ENCODE data around the gene ITGA2. TPM values are rescaled to one million over a fixed set of nuclear protein-coding genes. Genes with fewer than 3 reads are reported as not detected.

Gene ITGA2
- total RNA-seq, 1 experiment from 2014 or later = 5.2 TPM

DNA sequence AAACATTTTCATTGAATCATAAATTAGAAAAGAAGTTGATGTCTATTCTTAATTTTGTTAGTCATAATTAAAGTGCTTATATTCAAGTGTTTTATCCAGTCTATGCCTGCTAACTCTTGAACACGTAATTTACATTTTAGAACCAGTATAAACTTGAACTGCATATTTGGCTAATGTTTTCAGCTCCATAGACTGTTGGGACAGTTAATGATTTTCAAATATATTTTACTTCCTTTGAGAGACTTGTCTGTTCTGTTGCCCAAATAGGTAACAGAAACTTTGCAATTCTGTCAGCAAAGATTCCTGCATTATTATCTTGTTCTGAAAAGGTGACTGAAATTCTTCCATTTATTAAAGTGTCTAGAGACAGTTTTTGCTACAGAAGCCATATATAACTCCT is 7.8 kb downstream of the ITGA2 start:
- Histone ChIP-seq H3K4me1 (replicated peaks) (no peaks in the 10 kb centered on the region), H3K4me3 (no peak overlapping the region)

DNA sequence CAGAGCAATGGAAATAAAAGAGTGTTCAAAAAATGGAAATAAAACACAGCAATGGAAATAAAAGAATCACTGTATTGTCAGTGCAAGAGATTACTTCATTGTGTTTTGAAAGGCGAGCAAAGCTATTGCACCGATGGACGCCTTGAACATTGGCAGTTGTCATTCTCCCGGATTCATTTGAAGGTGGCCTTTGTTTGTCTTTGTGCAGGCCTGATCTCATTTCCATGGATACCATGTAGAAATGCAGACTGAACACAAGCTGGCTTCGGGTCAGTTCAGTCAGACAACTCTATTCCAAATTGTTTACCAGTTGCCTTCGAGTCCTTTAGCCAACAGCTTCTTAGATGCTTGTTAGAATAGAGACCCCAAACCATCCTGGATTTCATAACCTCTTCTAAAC is 8.3 kb downstream of the ITGA2 start:
- no peak overlapping the region for H3K4me3 ChIP-seq
- no peaks in the 10 kb centered on the region for H3K27me3 ChIP-seq (replicated peaks)
- peaks cover 5% of the 10 kb centered on the region; the same call in 1 of the 2 replicates for H3K36me3 ChIP-seq
- DNase-seq (ENCODE audit: low read depth in 1 of 2, low spot score in 2 of 2) = no peak
- H3K27ac ChIP-seq = no peak overlapping the region
- no peaks in the 10 kb centered on the region for H3K9me3 ChIP-seq (replicated peaks)
- H3K4me1 ChIP-seq (replicated peaks) = 0 out of 2 replicates have a peak, but pooled peaks cover under 1% of the 10 kb centered on the region

More for the DNA sequence above, 7.8 kb downstream of the ITGA2 start:
- DNase-seq (ENCODE audit: low read depth in 1 of 2, low spot score in 2 of 2) = no peak
- Histone ChIP-seq H3K9me3 (replicated peaks) (no peaks in the 10 kb centered on the region), H3K36me3 (peaks cover 5% of the 10 kb centered on the region; the same call in 1 of the 2 replicates), H3K27ac (no peak overlapping the region), H3K27me3 (replicated peaks) (no peaks in the 10 kb centered on the region)

DNA sequence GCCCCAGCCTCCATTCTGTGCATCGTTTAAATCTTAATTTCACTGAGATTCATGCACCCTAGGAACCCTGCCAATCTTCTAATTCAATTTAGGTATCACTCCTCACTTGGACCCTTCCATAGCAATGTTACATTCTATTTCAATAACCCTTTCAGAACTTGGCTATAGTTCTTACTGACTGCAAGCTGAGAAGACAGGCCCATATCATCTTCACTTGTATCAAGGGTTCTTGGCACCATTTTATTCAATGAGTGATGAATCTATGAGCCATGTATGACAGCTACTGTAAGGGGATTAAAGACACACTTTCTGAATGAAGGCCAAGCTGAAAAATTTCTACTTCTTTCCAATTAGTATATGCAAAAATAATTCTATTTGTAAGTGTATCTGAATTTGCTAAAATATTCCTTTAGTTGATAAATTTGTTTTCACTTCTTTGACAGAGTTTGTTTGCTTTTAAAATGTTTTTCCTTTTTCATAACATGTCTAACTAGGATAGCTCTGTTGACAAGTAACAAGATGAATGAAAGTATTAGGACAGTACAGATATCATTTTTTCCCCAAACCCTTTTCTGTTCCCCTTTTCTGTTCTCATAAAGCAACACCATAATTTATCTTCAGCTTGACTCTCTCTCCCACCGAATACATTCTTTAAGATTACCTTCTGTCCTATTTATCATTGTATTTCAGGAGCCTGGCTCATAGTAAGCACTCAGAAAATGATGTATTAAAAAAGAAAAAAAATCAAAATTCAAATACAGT is 9.6 kb downstream of the ITGA2 start:
- no peaks in the 10 kb centered on the region for H3K36me3 ChIP-seq
- no peaks in the 10 kb centered on the region for H3K9me3 ChIP-seq (replicated peaks)
- H3K4me1 ChIP-seq (replicated peaks) = peaks cover 11% of the 10 kb centered on the region
- no peak overlapping the region for H3K27ac ChIP-seq
- DNase-seq (ENCODE audit: low read depth in 1 of 2, low spot score in 2 of 2) = no peak
- no peak overlapping the region for H3K4me3 ChIP-seq
- no peaks in the 10 kb centered on the region for H3K27me3 ChIP-seq (replicated peaks)

DNA sequence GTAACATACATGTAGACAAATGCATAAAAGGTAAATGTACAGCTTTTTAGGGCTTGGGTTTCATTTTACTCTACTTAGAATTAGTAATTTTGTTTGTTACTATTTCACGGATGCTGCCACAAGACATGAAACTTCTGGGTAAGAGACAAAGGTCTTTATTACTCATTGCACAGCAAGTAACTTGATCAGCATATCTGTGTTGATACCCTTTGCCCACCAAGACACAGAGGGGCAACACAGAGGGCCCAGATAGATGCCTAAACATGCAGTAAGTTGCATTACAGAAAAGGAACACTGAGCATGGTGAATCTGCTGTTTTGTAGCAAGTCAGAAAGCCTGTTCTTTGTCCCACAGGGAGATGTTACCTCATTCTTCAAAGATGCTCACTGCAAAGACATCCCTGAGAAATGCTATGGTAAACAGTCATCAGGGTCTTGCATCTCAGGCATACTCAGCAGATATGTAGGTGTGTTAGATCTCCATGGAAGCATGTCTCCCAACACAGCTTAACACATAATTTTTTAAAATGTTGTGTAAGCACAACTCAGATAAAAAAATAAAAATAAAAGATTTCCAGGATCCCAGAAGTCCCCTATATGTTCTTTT is 10.3 kb downstream of the ITGA2 start:
- Histone ChIP-seq H3K4me3 (no peak overlapping the region), H3K9me3 (replicated peaks) (no peaks in the 10 kb centered on the region), H3K27ac (no peak overlapping the region), H3K27me3 (replicated peaks) (no peaks in the 10 kb centered on the region), H3K36me3 (no peaks in the 10 kb centered on the region), H3K4me1 (replicated peaks) (peaks cover 18% of the 10 kb centered on the region)
- DNase-seq (ENCODE audit: low read depth in 1 of 2, low spot score in 2 of 2) = no peak

DNA sequence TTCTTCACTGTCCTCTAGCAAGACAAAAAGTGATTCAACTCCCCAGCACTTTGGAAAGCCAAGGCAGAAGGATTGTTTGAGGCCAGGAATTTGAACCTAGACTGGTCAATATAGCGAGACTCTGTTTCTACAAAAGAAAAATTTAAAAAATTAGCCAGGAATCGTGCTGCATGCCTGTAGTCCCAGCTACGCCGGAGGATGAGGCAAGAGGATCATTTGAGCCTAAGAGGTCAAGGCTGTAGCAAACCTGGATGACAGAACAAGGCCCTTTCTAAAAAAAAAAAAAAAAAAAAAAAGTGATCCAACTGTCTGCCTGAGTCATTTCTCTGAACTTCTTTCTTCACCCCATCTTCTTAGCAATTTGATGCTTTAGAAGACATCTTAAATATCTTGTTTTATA is 12.4 kb downstream of the ITGA2 start:
- no peak for DNase-seq (ENCODE audit: low read depth in 1 of 2, low spot score in 2 of 2)
- no peak overlapping the region for H3K27ac ChIP-seq
- no peaks in the 10 kb centered on the region for H3K9me3 ChIP-seq (replicated peaks)
- no peak overlapping the region for H3K4me3 ChIP-seq
- peaks cover 36% of the 10 kb centered on the region for H3K4me1 ChIP-seq (replicated peaks)
- H3K36me3 ChIP-seq = no peaks in the 10 kb centered on the region
- H3K27me3 ChIP-seq (replicated peaks) = no peaks in the 10 kb centered on the region

DNA sequence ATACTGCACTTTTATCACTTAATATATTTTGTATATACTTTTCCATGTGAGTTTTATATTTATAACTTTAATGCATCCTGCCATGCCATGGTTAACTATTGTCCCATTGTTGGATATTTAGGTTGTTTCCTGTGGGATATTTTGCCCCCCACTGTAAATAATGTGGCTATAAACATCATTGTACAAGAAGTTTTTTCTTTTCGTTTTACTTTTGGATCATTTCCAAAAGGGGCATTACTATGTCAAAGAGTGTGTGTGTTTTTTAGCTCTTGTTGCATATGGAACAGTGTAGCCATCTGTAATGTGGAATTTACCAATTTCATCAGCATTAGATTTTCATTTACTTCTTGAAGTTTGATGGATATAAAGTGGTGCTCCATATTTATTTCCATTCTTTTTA is 13.3 kb downstream of the ITGA2 start:
- Histone ChIP-seq H3K4me1 (replicated peaks) (peaks cover 45% of the 10 kb centered on the region), H3K27me3 (replicated peaks) (no peaks in the 10 kb centered on the region), H3K27ac (no peak overlapping the region), H3K36me3 (no peaks in the 10 kb centered on the region), H3K4me3 (no peak overlapping the region), H3K9me3 (replicated peaks) (no peaks in the 10 kb centered on the region)
- no peak for DNase-seq (ENCODE audit: low read depth in 1 of 2, low spot score in 2 of 2)

DNA sequence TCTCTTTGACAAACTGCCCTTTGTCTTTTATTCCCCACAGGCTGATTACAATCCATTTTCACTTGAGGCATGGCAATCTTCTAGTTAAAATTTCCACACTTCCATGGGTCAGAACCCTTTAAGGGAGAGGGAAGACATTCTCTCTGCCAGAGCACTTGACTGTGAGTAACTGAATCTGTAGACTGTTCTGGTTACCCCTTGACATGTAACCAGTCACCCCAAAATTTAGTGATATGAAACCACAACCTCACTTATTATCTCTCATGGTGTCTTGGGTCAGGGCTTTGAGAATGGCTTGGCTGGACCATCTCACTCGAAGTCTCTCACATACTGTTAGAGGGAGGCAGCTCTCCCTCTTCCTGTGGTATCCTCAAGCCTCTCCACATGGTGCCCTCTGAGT is 14.0 kb downstream of the ITGA2 start:
- Histone ChIP-seq H3K27me3 (replicated peaks) (no peaks in the 10 kb centered on the region), H3K36me3 (no peaks in the 10 kb centered on the region), H3K9me3 (replicated peaks) (no peaks in the 10 kb centered on the region), H3K27ac (no peak overlapping the region), H3K4me3 (no peak overlapping the region), H3K4me1 (replicated peaks) (peaks cover 52% of the 10 kb centered on the region)
- no peak for DNase-seq (ENCODE audit: low read depth in 1 of 2, low spot score in 2 of 2)

DNA sequence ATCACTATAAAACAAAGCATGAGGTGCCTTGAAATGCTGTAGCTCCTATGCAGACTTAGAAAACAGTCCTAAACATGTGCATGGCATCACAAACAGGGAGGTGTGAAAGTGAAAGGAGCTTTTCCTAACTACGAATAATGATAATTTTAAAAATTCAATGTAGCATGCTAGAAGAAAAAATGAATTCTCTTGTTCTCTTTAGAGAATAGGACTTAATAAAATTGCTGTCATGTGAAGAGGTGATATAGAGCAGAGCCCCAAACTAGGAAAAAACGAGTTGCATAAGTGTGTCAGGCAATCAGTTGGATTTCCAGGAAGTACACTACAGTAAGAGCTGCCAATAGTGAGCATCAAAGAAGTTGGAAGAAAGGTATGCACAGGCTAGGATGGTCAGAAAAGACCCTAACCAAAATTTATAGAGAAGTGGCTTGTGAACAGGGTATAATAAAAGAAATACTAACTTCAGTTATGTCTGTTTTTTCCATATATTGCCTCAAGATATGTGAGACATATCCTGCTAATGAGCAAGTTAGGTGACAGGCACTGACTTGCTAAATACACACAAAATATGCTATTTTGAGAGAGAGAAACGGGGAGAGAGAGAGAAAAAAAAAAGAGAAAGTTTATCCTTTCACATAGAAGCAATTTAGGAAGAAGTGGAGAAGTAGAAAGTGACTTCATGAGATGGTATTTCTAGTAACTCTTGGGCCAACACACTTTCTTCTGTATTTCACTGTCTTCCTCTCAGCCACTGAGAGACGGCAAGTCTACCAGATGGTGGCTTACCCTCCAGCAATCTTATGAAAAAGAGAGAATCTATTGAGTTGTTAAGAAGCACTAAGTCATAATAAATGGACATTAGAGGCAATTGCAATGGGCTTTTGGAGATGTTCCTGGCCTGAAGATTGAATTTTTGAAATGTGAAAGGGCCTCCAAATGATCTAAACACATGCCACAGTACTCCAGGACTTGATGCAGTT is 18.0 kb downstream of the ITGA2 start:
- Histone ChIP-seq H3K9me3 (replicated peaks) (no peaks in the 10 kb centered on the region), H3K36me3 (no peaks in the 10 kb centered on the region), H3K27ac (peak overlapping the region; percentile 50), H3K4me1 (replicated peaks) (peaks cover 74% of the 10 kb centered on the region), H3K27me3 (replicated peaks) (no peaks in the 10 kb centered on the region), H3K4me3 (no peak overlapping the region)
- no peak for DNase-seq (ENCODE audit: low read depth in 1 of 2, low spot score in 2 of 2)

DNA sequence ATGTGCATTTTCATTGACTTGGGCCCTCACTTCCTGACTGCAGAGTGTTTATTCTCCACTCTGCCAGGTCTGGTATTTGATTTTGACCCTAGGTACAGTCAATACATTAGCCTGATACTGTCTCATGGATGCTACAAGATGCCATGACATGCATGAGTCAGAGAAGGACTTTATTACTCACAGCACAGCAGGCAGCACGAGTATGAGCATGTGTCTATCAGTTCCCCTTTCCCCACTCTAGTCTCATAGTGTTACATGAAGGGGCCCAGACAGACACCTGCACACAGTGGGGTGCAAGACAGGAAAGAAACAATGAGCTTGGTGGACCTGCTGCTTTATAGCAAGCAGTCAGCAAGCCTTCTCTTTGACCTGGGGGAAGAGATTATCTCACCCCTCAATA is 19.6 kb downstream of the ITGA2 start:
- Histone ChIP-seq H3K4me3 (no peak overlapping the region), H3K4me1 (replicated peaks) (peaks cover 63% of the 10 kb centered on the region), H3K27me3 (replicated peaks) (no peaks in the 10 kb centered on the region), H3K9me3 (replicated peaks) (no peaks in the 10 kb centered on the region), H3K36me3 (no peaks in the 10 kb centered on the region), H3K27ac (peak overlapping the region; percentile 50)
- DNase-seq (ENCODE audit: low read depth in 1 of 2, low spot score in 2 of 2) = no peak

DNA sequence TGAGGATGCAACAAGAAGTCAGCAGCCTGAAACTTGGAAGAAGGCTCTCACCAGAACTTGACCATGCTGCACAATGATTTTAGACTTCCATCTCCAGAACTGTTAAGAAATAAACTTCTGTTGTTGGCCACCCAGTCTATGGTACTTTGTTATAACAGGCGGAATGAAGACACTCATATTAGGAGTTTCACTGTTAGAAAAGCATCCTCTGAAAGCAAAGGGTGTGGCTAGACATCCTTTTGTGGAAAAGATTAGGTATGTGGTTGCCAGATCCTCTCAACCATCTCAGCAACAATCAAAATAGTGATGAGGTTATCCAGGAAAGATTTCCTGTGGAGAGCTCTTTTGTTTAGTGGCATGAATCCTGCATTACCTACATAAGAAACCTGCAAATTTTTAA is 20.7 kb downstream of the ITGA2 start:
- Histone ChIP-seq H3K27ac (no peak overlapping the region), H3K27me3 (replicated peaks) (no peaks in the 10 kb centered on the region), H3K4me3 (no peak overlapping the region), H3K4me1 (replicated peaks) (peaks cover 54% of the 10 kb centered on the region), H3K36me3 (no peaks in the 10 kb centered on the region), H3K9me3 (replicated peaks) (0 out of 2 replicates have a peak, but pooled peaks cover 3% of the 10 kb centered on the region)
- DNase-seq (ENCODE audit: low read depth in 1 of 2, low spot score in 2 of 2) = no peak

DNA sequence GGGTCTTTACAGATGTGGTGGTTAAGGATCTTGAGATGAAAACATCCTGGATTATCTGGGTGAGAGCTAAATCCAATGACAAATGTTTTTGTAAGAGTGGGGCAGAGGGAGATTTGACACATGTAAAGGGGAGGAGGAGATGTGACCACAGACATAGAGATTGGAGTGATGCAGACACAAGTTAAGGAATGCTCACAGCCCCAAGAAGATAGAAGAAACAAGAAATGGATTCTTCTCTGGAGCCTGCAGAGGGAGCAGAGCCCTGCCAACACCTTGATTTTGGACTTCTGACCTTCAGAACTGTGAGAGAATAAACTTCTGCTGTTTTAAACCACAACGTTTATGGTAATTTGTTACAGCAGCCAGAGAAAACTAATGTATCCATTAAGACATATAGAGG is 21.7 kb downstream of the ITGA2 start:
- peaks cover 51% of the 10 kb centered on the region for H3K4me1 ChIP-seq (replicated peaks)
- H3K27me3 ChIP-seq (replicated peaks) = no peaks in the 10 kb centered on the region
- no peaks in the 10 kb centered on the region for H3K36me3 ChIP-seq
- peaks cover 5% of the 10 kb centered on the region; the same call in 1 of the 2 replicates for H3K9me3 ChIP-seq (replicated peaks)
- no peak for DNase-seq (ENCODE audit: low read depth in 1 of 2, low spot score in 2 of 2)
- H3K27ac ChIP-seq = no peak overlapping the region
- H3K4me3 ChIP-seq = no peak overlapping the region

DNA sequence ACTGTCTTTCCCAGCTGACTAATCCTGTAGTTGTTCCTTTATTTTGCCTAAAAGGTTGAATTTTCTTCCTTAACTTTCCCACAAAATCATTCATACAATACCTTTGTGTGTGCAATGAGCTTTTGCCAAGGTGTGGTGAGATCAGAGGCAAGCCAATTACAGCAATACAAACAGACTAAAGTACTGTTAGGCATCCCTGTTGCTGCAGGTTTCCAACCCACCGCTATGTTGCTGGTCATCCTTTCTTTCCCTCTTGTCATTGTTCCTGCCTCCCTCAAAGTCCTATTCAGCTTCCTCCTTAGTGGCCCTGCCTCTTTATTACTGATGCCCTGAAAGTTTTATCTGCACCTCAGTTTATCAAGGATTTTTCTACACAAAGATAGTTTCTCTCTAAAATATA is 22.1 kb downstream of the ITGA2 start:
- H3K4me3 ChIP-seq = no peak overlapping the region
- no peak overlapping the region for H3K27ac ChIP-seq
- peaks cover 8% of the 10 kb centered on the region; the same call in 1 of the 2 replicates for H3K9me3 ChIP-seq (replicated peaks)
- no peaks in the 10 kb centered on the region for H3K36me3 ChIP-seq
- no peaks in the 10 kb centered on the region for H3K27me3 ChIP-seq (replicated peaks)
- DNase-seq (ENCODE audit: low read depth in 1 of 2, low spot score in 2 of 2) = no peak
- peaks cover 49% of the 10 kb centered on the region for H3K4me1 ChIP-seq (replicated peaks)

DNA sequence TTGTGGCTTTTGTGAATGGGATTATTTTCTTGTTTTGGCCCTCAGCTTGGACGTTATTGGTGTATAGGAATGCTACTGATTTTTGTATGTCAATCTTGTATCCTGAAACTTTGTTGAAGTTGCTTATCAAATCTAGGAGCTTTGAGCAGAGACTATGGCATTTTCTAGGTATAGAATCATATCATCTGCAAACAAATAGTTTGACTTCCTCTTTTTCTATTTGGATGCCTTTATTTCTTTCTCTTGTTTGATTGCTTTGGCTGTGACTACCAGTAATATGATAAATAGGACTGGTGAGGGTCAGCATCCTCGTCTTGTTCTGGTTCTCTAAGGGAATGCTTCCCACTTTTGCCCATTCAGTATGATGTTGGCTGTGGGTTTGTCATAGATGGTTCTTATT is 24.7 kb downstream of the ITGA2 start:
- H3K9me3 ChIP-seq (replicated peaks) = peaks cover 8% of the 10 kb centered on the region; the same call in 1 of the 2 replicates
- peaks cover 33% of the 10 kb centered on the region for H3K4me1 ChIP-seq (replicated peaks)
- no peaks in the 10 kb centered on the region for H3K27me3 ChIP-seq (replicated peaks)
- H3K27ac ChIP-seq = no peak overlapping the region
- H3K4me3 ChIP-seq = no peak overlapping the region
- DNase-seq (ENCODE audit: low read depth in 1 of 2, low spot score in 2 of 2) = no peak
- H3K36me3 ChIP-seq = no peaks in the 10 kb centered on the region

Data from SJSA1 (cell line).